Measurements from ENCODE around the gene TRIM71.

TRIM71 gene

GRCh38 chr3:32872487-32873382 lies 54.9 kb downstream of the TRIM71 start:
- H3K9ac ChIP-seq (ENCODE audit: low read length) = no peak overlapping the region
- H3K79me2 ChIP-seq (ENCODE audit: insufficient read depth, low read length) = no peaks in the 10 kb centered on the region

GRCh38 chr3:32873531-32874130 lies 55.8 kb downstream of the TRIM71 start:
- Histone ChIP-seq H3K4me2 (ENCODE audit: low read depth, low read length, poor library complexity, severe bottlenecking) (no peak overlapping the region), H3K27me3 (ENCODE audit: low read length) (no peaks in the 10 kb centered on the region), H3K9me3 (ENCODE audit: insufficient read depth, low read length) (no peaks in the 10 kb centered on the region), H3K9ac (ENCODE audit: low read length) (no peak overlapping the region), H2AFZ (ENCODE audit: low read depth, low read length, severe bottlenecking) (no peak overlapping the region), H3K4me3 (ENCODE audit: insufficient read depth, low read length, poor library complexity, severe bottlenecking) (no peak overlapping the region), H3K36me3 (ENCODE audit: low read length) (no peaks in the 10 kb centered on the region), H3K79me2 (ENCODE audit: insufficient read depth, low read length) (no peaks in the 10 kb centered on the region), H3F3A (ENCODE audit: insufficient read depth) (no peaks in the 10 kb centered on the region), H4K20me1 (ENCODE audit: low read depth, low read length) (no peaks in the 10 kb centered on the region), H3K9me2 (replicated peaks; ENCODE audit: insufficient read depth, low read length) (no peaks in the 10 kb centered on the region), H3K27ac (ENCODE audit: low read depth, low read length) (no peak overlapping the region)
- TF ChIP-seq, protein P1, sequence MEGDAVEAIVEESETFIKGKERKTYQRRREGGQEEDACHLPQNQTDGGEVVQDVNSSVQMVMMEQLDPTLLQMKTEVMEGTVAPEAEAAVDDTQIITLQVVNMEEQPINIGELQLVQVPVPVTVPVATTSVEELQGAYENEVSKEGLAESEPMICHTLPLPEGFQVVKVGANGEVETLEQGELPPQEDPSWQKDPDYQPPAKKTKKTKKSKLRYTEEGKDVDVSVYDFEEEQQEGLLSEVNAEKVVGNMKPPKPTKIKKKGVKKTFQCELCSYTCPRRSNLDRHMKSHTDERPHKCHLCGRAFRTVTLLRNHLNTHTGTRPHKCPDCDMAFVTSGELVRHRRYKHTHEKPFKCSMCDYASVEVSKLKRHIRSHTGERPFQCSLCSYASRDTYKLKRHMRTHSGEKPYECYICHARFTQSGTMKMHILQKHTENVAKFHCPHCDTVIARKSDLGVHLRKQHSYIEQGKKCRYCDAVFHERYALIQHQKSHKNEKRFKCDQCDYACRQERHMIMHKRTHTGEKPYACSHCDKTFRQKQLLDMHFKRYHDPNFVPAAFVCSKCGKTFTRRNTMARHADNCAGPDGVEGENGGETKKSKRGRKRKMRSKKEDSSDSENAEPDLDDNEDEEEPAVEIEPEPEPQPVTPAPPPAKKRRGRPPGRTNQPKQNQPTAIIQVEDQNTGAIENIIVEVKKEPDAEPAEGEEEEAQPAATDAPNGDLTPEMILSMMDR (IDR thresholded peaks at IDR 0.05; ENCODE audit: insufficient read depth, low read length, poor library complexity, severe bottlenecking) = no peak
- no peak for TF ChIP-seq EZH2phosphoT487 (conservative IDR thresholded peaks at IDR 0.05; ENCODE audit: low read length)

More at GRCh38 chr3:32872487-32873382, 54.9 kb downstream of the TRIM71 start:
- Histone ChIP-seq H3K4me3 (ENCODE audit: insufficient read depth, low read length, poor library complexity, severe bottlenecking) (no peak overlapping the region), H3K9me2 (replicated peaks; ENCODE audit: insufficient read depth, low read length) (no peaks in the 10 kb centered on the region), H3K36me3 (ENCODE audit: low read length) (no peaks in the 10 kb centered on the region), H3K27ac (ENCODE audit: low read depth, low read length) (no peak overlapping the region), H3F3A (ENCODE audit: insufficient read depth) (no peaks in the 10 kb centered on the region), H3K9me3 (ENCODE audit: insufficient read depth, low read length) (no peaks in the 10 kb centered on the region), H3K27me3 (ENCODE audit: low read length) (no peaks in the 10 kb centered on the region), H4K20me1 (ENCODE audit: low read depth, low read length) (no peaks in the 10 kb centered on the region), H2AFZ (ENCODE audit: low read depth, low read length, severe bottlenecking) (no peak overlapping the region), H3K4me2 (ENCODE audit: low read depth, low read length, poor library complexity, severe bottlenecking) (no peak overlapping the region)
- no peak for TF ChIP-seq EZH2phosphoT487 (conservative IDR thresholded peaks at IDR 0.05; ENCODE audit: low read length)
- TF ChIP-seq, protein P1 (IDR thresholded peaks at IDR 0.05; ENCODE audit: insufficient read depth, low read length, poor library complexity, severe bottlenecking) = no peak

DNA sequence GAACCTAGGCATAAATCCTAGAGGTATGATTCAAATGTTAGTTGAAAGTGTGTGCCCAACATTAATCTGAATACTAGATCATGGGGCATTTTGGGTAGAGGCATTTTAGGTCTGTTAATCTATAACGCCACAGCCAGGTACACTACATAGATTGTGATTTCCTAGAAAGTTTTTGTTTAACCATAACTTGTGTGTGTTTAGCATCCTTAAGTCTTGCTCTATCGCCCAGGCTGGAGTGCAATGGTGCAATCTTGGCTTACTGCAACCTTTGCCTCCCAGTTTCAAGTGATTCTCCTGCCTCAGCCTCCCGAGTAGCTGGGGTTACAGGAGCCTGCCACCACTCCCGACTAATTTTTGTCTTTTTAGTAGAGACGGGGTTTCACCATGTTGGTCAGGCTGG lies 59.1 kb downstream of the TRIM71 start:
- Histone ChIP-seq H3K36me3 (ENCODE audit: low read length) (no peaks in the 10 kb centered on the region), H3K9me2 (replicated peaks; ENCODE audit: insufficient read depth, low read length) (no peaks in the 10 kb centered on the region), H3K27me3 (ENCODE audit: low read length) (no peaks in the 10 kb centered on the region), H3K4me3 (ENCODE audit: insufficient read depth, low read length, poor library complexity, severe bottlenecking) (no peak overlapping the region), H3F3A (ENCODE audit: insufficient read depth) (no peaks in the 10 kb centered on the region), H4K20me1 (ENCODE audit: low read depth, low read length) (no peaks in the 10 kb centered on the region), H3K79me2 (ENCODE audit: insufficient read depth, low read length) (no peaks in the 10 kb centered on the region), H3K9me3 (ENCODE audit: insufficient read depth, low read length) (no peaks in the 10 kb centered on the region), H3K9ac (ENCODE audit: low read length) (no peak overlapping the region), H3K4me2 (ENCODE audit: low read depth, low read length, poor library complexity, severe bottlenecking) (no peak overlapping the region), H3K27ac (ENCODE audit: low read depth, low read length) (no peak overlapping the region), H2AFZ (ENCODE audit: low read depth, low read length, severe bottlenecking) (no peak overlapping the region)
- TF ChIP-seq, protein P1 (IDR thresholded peaks at IDR 0.05; ENCODE audit: insufficient read depth, low read length, poor library complexity, severe bottlenecking) = no peak
- TF ChIP-seq EZH2phosphoT487 (conservative IDR thresholded peaks at IDR 0.05; ENCODE audit: low read length) = no peak
